Measurements from ENCODE around the gene NAALADL2.

DNA sequence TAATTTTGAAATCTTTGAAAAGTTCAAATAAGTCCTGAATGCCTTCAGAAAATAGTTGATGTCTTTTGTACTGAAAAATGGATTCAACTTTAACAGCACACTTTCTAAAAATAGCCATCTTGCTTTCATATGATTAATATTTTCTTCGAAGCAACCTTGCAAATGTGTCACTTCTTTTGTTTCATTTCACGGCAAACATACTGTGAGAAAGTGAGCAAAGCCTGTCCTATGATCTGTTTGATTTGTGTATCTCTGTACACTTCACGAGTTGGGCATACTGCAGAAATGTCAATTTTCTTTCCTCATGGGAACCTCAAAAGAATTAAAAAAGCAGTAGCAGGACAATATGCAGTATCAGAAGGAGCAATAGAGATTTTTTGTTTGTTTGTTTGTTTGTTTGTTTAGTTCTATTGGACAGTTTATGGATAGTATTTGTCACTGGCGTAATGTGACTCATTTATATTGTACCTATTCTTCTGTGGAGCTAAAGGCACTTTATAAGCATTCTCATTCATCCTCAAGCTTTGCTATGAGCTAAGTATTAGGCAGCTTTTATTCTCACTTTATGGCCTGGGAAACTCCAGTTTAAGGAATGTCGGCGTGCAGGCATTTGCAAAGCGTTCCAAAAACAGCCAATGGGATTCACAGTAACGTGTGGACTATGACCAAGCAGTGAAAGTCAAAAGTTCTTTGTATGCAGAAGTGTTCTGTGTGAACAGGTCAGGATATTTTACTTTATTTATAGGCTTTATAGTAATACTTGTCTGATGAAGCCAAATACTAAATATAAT is 572.0 kb downstream of the NAALADL2 start:
- TF ChIP-seq, protein P1, sequence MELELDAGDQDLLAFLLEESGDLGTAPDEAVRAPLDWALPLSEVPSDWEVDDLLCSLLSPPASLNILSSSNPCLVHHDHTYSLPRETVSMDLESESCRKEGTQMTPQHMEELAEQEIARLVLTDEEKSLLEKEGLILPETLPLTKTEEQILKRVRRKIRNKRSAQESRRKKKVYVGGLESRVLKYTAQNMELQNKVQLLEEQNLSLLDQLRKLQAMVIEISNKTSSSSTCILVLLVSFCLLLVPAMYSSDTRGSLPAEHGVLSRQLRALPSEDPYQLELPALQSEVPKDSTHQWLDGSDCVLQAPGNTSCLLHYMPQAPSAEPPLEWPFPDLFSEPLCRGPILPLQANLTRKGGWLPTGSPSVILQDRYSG (tag; conservative IDR thresholded peaks at IDR 0.05; ENCODE audit: low read depth) = no peak
- TF ChIP-seq HOXB6 (CRISPR knock-in tag; IDR thresholded peaks at IDR 0.05; ENCODE audit: borderline replicate concordance) (no peak), PHF8 (IDR thresholded peaks at IDR 0.05; ENCODE audit: borderline replicate concordance, low read length) (no peak), GTF2E2 (tag; IDR thresholded peaks at IDR 0.05) (no peak), ZNF274 (IDR thresholded peaks at IDR 0.05; ENCODE audit: borderline replicate concordance, low read depth, low read length) (no peak), ZNF311 (CRISPR knock-in tag; IDR thresholded peaks at IDR 0.05) (no peak), FOXA1 (IDR thresholded peaks at IDR 0.05; ENCODE audit: borderline replicate concordance) (no peak), POLR3A (IDR thresholded peaks at IDR 0.05; ENCODE audit: borderline replicate concordance, extremely low read depth, insufficient read depth, insufficient read length) (no peak), MAFK (IDR thresholded peaks at IDR 0.05; ENCODE audit: low read length) (no peak), POLR2AphosphoS5 (IDR thresholded peaks at IDR 0.05; ENCODE audit: control insufficient read depth, insufficient read depth, low read depth, low read length) (no peak), EZH2 (IDR thresholded peaks at IDR 0.05; ENCODE audit: borderline replicate concordance, low read depth, low read length) (no peak), CHD2 (IDR thresholded peaks at IDR 0.05; ENCODE audit: low read depth, low read length) (no peak), XRCC3 (IDR thresholded peaks at IDR 0.05) (no peak)
